HepG2 (cell line): ENCODE data around the gene KLHL21. TPM values are rescaled to one million over a fixed set of nuclear protein-coding genes. Genes with fewer than 3 reads are reported as not detected.
A peak's percentile ranks its signal among the peaks of the same experiment; 100 is the strongest.

Source experiments
- ASH2L ChIP-seq: fragments of 300-600, 200-600 bp; sonication (generic); IDR thresholded peaks from 2 replicates; pipeline ENCODE4 v1.7.0; 2017; ENCODE audit warnings: low read depth, mild to moderate bottlenecking, moderate library complexity, mixed read lengths, low read length; ENCODE audit not compliant: insufficient read length
- HHEX ChIP-seq: IDR thresholded peaks from 2 replicates; pipeline ENCODE4 v1.6.1; 2016; ENCODE audit warnings: control low read depth
- HMGA1 ChIP-seq: sonication (generic); formaldehyde crosslinking; conservative IDR thresholded peaks from 2 replicates; pipeline ENCODE4 v1.4.0; 2020; ENCODE audit warnings: missing genetic modification reagents
- MATR3 ChIP-seq: sonication (generic); formaldehyde crosslinking; IDR thresholded peaks from 2 replicates; pipeline ENCODE4 v1.4.0; 2020; ENCODE audit warnings: missing genetic modification reagents
- SRSF1 ChIP-seq: fragments of 200-400 bp; formaldehyde crosslinking; optimal IDR thresholded peaks from 2 replicates; pipeline ENCODE3; 2017; ENCODE audit warnings: mild to moderate bottlenecking, low read depth, low read length, moderate library complexity
- ZFP37 ChIP-seq: sonication (generic); formaldehyde crosslinking; IDR thresholded peaks from 2 replicates; pipeline ENCODE4 v1.4.0; 2020; ENCODE audit warnings: missing genetic modification reagents, borderline replicate concordance
- ZFX ChIP-seq: sonication (generic); formaldehyde crosslinking; IDR thresholded peaks from 2 replicates; pipeline ENCODE4 v1.4.0; 2020; ENCODE audit warnings: mild to moderate bottlenecking, low read depth, missing genetic modification reagents, moderate library complexity
- ZNF143 ChIP-seq: sonication (generic); formaldehyde crosslinking; IDR thresholded peaks from 2 replicates; pipeline ENCODE4 v1.4.0; 2020; ENCODE audit warnings: missing genetic modification reagents
- ZNF572 ChIP-seq: sonication (generic); formaldehyde crosslinking; IDR thresholded peaks from 2 replicates; pipeline ENCODE4 v1.5.1; 2020; ENCODE audit warnings: mild to moderate bottlenecking, missing genetic modification reagents
- ZNF773 ChIP-seq: sonication (generic); formaldehyde crosslinking; IDR thresholded peaks from 2 replicates; pipeline ENCODE4 v1.4.0; 2020; ENCODE audit warnings: missing genetic modification reagents, borderline replicate concordance
- ZNF790 ChIP-seq: sonication (generic); formaldehyde crosslinking; IDR thresholded peaks from 2 replicates; pipeline ENCODE4 v1.8.0; 2022; ENCODE audit warnings: missing genetic modification reagents, mild to moderate bottlenecking, borderline replicate concordance
- polyA plus RNA-seq, 8 experiments: library from polyadenylated mRNA; depleted of rRNA in 3 of 8; stranded (reverse) in 7 of 8; unstranded in 1 of 8; fragments of >200 nt; fragmentation: Illumina TruSeq in 4 of 8; extraction: Trizol in 4 of 8; gene quantifications; 2 replicates each; pipeline versions ENCODE4 v1.2.1 to v1.2.3, GENCODE V29; 2011 to 2016; ENCODE audit warnings: low read depth in 4 of 8, missing spikeins in 1 of 8, mixed read lengths in 1 of 8; ENCODE audit not compliant: insufficient read depth in 1 of 8
- total RNA-seq, 5 experiments: library from RNA; depleted of rRNA; stranded (reverse); fragments of >200 nt; fragmentation: Illumina TruSeq; extraction: Trizol; gene quantifications; 2 replicates each; pipeline ENCODE4 v1.2.3, GENCODE V29; 2016; ENCODE audit warnings: low read depth in 1 of 5
- TF ChIP-seq, protein P1 (sequence below): sonication (generic); formaldehyde crosslinking; IDR thresholded peaks from 2 replicates; pipeline ENCODE4 v1.4.0; 2020; ENCODE audit warnings: missing genetic modification reagents, mild to moderate bottlenecking, borderline replicate concordance
- TF ChIP-seq, protein P2 (sequence below): sonication (generic); formaldehyde crosslinking; IDR thresholded peaks from 2 replicates; pipeline ENCODE4 v1.5.1; 2020; ENCODE audit warnings: missing genetic modification reagents, mild to moderate bottlenecking, borderline replicate concordance
- TF ChIP-seq, protein P3 (sequence below), 2 experiments: sonication (generic) in 1 of 2; formaldehyde crosslinking in 1 of 2; IDR thresholded peaks; 2 replicates each; pipeline versions ENCODE4 v1.4.0 to v1.6.1; 2018 to 2020; ENCODE audit warnings: missing genetic modification reagents in 2 of 2, borderline replicate concordance in 1 of 2, low read depth in 1 of 2, mild to moderate bottlenecking in 1 of 2, missing biosample characterization in 1 of 2
- TF ChIP-seq, protein P4 (sequence below): sonication (generic); formaldehyde crosslinking; conservative IDR thresholded peaks from 2 replicates; pipeline ENCODE4 v1.8.0; 2022; ENCODE audit warnings: missing genetic modification reagents
- TF ChIP-seq, protein P5 (sequence below): sonication (generic); formaldehyde crosslinking; IDR thresholded peaks from 2 replicates; pipeline ENCODE4 v1.5.1; 2020; ENCODE audit warnings: missing genetic modification reagents, mild to moderate bottlenecking, borderline replicate concordance

The KLHL21 gene
- total and polyA plus RNA-seq, 2 of the 13 experiments (the other 11 are each of a cell fraction or from before 2014, with no cell fraction given) = 14.8 to 25.0 TPM

DNA sequence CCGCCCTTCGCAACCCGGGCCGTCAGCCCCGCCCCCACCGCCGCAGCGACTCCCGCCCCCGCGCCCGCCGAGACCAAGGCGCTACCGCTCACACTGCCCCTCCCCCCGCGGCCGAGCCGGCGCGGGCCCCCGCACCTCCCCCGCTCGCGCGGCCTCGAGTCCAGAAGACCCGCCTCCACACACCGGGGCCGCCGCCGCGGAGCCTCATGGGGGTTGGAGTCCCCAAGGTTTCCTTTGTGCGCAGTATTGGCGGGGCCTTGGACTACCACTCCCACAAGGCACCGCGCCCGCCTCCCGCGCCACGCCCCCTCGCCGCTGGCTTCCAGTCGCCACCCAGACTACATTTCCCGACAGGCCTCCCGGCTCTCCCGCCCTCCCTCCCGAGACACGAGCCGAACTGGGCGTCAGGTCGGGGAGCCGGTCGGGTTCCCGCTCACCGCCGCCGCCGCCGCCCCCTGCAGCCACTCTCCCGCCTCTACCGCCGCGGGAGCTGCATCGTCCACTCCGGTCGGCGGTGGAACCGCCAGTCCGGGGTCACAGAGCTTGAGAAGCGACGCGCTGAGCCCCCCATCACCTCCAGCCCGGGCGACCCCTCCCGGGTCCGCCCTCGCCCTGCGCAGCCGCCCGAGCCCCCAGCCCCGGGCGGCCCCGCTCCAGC, 10.8 kb upstream of the KLHL21 start, which contains the start of gene PHF13 (continued):
- 0 out of 2 replicates have a peak, but pooled peaks have one; percentile 27 for TF ChIP-seq ZNF790 (CRISPR knock-in tag)
- TF ChIP-seq ZFP37 (CRISPR knock-in tag) = no peak
- TF ChIP-seq, protein P1, sequence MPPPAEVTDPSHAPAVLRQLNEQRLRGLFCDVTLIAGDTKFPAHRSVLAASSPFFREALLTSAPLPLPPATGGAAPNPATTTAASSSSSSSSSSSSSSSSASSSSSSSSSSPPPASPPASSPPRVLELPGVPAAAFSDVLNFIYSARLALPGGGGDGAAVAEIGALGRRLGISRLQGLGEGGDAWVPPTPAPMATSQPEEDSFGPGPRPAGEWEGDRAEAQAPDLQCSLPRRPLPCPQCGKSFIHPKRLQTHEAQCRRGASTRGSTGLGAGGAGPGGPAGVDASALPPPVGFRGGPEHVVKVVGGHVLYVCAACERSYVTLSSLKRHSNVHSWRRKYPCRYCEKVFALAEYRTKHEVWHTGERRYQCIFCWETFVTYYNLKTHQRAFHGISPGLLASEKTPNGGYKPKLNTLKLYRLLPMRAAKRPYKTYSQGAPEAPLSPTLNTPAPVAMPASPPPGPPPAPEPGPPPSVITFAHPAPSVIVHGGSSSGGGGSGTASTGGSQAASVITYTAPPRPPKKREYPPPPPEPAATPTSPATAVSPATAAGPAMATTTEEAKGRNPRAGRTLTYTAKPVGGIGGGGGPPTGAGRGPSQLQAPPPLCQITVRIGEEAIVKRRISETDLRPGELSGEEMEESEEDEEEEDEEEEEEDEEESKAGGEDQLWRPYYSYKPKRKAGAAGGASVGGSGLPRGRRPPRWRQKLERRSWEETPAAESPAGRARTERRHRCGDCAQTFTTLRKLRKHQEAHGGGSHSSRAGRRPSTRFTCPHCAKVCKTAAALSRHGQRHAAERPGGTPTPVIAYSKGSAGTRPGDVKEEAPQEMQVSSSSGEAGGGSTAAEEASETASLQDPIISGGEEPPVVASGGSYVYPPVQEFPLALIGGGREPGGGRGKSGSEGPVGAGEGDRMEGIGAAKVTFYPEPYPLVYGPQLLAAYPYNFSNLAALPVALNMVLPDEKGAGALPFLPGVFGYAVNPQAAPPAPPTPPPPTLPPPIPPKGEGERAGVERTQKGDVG (CRISPR knock-in tag) = no peak
- TF ChIP-seq, protein P2, sequence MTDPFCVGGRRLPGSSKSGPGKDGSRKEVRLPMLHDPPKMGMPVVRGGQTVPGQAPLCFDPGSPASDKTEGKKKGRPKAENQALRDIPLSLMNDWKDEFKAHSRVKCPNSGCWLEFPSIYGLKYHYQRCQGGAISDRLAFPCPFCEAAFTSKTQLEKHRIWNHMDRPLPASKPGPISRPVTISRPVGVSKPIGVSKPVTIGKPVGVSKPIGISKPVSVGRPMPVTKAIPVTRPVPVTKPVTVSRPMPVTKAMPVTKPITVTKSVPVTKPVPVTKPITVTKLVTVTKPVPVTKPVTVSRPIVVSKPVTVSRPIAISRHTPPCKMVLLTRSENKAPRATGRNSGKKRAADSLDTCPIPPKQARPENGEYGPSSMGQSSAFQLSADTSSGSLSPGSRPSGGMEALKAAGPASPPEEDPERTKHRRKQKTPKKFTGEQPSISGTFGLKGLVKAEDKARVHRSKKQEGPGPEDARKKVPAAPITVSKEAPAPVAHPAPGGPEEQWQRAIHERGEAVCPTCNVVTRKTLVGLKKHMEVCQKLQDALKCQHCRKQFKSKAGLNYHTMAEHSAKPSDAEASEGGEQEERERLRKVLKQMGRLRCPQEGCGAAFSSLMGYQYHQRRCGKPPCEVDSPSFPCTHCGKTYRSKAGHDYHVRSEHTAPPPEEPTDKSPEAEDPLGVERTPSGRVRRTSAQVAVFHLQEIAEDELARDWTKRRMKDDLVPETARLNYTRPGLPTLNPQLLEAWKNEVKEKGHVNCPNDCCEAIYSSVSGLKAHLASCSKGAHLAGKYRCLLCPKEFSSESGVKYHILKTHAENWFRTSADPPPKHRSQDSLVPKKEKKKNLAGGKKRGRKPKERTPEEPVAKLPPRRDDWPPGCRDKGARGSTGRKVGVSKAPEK (CRISPR knock-in tag) = no peak
- peak; percentile 56 for TF ChIP-seq ASH2L
- no peak for TF ChIP-seq ZNF773 (CRISPR knock-in tag)
- TF ChIP-seq ZFX = peak; percentile 61; the same call in 1 of the 2 replicates
- no peak for TF ChIP-seq ZNF572 (CRISPR knock-in tag)
- TF ChIP-seq HMGA1 = no peak
- TF ChIP-seq, protein P3, sequence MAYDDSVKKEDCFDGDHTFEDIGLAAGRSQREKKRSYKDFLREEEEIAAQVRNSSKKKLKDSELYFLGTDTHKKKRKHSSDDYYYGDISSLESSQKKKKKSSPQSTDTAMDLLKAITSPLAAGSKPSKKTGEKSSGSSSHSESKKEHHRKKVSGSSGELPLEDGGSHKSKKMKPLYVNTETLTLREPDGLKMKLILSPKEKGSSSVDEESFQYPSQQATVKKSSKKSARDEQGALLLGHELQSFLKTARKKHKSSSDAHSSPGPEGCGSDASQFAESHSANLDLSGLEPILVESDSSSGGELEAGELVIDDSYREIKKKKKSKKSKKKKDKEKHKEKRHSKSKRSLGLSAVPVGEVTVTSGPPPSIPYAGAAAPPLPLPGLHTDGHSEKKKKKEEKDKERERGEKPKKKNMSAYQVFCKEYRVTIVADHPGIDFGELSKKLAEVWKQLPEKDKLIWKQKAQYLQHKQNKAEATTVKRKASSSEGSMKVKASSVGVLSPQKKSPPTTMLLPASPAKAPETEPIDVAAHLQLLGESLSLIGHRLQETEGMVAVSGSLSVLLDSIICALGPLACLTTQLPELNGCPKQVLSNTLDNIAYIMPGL (CRISPR knock-in tag; IDR thresholded peaks at IDR 0.05; ENCODE audit: borderline replicate concordance in 1 of 2, low read depth in 1 of 2) = peak in 1 of 2 experiments; percentile 55; a peak in 1 of 4 replicates
- peak; percentile 96 for TF ChIP-seq ZNF143
- no peak for TF ChIP-seq MATR3 (CRISPR knock-in tag)
- no peak for TF ChIP-seq SRSF1
- TF ChIP-seq, protein P4, sequence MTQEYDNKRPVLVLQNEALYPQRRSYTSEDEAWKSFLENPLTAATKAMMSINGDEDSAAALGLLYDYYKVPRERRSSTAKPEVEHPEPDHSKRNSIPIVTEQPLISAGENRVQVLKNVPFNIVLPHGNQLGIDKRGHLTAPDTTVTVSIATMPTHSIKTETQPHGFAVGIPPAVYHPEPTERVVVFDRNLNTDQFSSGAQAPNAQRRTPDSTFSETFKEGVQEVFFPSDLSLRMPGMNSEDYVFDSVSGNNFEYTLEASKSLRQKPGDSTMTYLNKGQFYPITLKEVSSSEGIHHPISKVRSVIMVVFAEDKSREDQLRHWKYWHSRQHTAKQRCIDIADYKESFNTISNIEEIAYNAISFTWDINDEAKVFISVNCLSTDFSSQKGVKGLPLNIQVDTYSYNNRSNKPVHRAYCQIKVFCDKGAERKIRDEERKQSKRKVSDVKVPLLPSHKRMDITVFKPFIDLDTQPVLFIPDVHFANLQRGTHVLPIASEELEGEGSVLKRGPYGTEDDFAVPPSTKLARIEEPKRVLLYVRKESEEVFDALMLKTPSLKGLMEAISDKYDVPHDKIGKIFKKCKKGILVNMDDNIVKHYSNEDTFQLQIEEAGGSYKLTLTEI (CRISPR knock-in tag) = no peak
- TF ChIP-seq, protein P5, sequence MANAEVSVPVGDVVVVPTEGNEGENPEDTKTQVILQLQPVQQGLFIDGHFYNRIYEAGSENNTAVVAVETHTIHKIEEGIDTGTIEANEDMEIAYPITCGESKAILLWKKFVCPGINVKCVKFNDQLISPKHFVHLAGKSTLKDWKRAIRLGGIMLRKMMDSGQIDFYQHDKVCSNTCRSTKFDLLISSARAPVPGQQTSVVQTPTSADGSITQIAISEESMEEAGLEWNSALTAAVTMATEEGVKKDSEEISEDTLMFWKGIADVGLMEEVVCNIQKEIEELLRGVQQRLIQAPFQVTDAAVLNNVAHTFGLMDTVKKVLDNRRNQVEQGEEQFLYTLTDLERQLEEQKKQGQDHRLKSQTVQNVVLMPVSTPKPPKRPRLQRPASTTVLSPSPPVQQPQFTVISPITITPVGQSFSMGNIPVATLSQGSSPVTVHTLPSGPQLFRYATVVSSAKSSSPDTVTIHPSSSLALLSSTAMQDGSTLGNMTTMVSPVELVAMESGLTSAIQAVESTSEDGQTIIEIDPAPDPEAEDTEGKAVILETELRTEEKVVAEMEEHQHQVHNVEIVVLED (CRISPR knock-in tag) = peak; percentile 94
- no peak for TF ChIP-seq HHEX (CRISPR knock-in tag)
